ENCODE results near the gene ZNF337.

- TF ChIP-seq CTCF (IDR thresholded peaks at IDR 0.05) (no peak), POLR2A (IDR thresholded peaks at IDR 0.05) (no peak)
Measured at GRCh38 chr20:25659999-25660398, 36.7 kb downstream of the ZNF337 start.
